GM12891 (cell line): ENCODE measurements around the gene CYP27B1.

Experiments used
- POLR2A ChIP-seq: IDR thresholded peaks from 2 replicates; pipeline ENCODE4 v1.6.1; 2011; ENCODE audit warnings: low read depth, low read length, control low read depth
- POLR2AphosphoS5 ChIP-seq: IDR thresholded peaks from 2 replicates; pipeline ENCODE4 v1.6.1; 2011; ENCODE audit warnings: low read depth, low read length, control low read depth
- TAF1 ChIP-seq: IDR thresholded peaks from 2 replicates; pipeline ENCODE4 v1.6.1; 2011; ENCODE audit warnings: low read depth, low read length, control low read depth

GRCh38 chr12:57763881-57764661, 2.8 kb downstream of the CYP27B1 start:
- TF ChIP-seq POLR2AphosphoS5 (no peak), POLR2A (no peak), TAF1 (no peak)
